IPS-11a (cell line): ENCODE measurements around the gene HLA-DRB1.
"Not testable (repeated sequence)": the region's sequence is repeated elsewhere in the genome, so short reads cannot be mapped to it uniquely, and the experiment has no call there.

Experiments
- H3K4me3 ChIP-seq: one replicate; pipeline ENCODE4 v1.5.1; 2013; ENCODE audit warnings: low read depth, low read length, control low read depth

HLA-DRB1 gene

DNA sequence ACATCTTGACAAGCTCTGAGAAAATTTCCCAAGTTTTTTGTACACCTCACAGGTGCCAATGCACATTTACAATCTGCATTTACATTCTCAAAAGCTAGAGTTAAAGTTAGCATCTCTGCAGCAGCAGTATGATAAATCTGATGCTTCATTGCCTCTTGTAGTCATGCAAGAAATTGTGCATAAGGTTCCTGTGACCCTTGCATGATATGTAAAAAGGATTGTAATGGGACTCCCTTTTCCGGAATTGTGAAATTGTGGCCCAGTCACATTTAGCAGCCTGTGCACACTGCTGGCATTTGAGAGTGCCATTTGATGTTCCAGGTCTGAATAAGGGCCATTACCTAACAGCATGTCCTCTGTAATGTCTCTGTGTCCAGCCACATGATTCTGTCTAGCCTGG is 24.1 kb downstream of the HLA-DRB1 start:
- H3K4me3 ChIP-seq = no peak overlapping the region

DNA sequence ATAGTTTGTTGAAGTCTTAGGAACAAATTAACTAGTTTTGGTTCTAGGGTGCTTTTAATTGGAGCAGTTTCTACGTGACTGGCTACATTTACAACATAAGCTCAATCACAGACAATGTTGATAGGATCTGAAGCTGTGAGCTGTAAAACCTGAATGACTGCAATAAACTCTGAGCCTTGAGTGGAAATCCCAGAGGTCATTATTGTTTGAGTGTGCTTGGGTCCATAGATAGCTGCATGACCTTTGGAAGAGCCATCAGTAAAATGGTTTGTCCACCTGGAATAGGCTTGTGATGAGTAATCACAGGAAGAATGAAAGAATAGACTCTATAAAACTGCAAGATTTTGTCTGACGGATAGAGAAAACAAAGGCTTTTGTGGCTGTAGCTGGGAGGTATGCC is 26.7 kb downstream of the HLA-DRB1 start:
- H3K4me3 ChIP-seq = no peak overlapping the region

DNA sequence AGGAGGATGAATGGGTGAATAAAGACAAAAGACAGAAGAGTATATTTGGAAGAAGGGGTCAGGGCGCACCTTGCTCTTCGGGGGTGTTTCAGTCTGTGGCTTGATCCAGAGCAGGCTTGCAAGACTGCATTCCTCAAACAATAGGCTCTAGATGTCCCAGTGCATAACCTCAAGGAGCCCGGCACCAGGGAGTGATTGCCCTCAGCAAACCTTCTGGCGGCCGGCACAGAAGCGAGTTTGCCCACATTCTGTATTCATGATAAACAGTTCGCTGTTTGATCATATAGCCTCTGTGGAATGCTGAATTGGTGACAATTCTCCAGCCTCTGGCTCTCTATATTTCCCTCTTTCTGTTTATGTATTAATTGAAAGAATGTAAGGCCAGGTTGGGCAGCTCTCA is 29.9 kb downstream of the HLA-DRB1 start:
- H3K4me3 ChIP-seq = no peak overlapping the region

DNA sequence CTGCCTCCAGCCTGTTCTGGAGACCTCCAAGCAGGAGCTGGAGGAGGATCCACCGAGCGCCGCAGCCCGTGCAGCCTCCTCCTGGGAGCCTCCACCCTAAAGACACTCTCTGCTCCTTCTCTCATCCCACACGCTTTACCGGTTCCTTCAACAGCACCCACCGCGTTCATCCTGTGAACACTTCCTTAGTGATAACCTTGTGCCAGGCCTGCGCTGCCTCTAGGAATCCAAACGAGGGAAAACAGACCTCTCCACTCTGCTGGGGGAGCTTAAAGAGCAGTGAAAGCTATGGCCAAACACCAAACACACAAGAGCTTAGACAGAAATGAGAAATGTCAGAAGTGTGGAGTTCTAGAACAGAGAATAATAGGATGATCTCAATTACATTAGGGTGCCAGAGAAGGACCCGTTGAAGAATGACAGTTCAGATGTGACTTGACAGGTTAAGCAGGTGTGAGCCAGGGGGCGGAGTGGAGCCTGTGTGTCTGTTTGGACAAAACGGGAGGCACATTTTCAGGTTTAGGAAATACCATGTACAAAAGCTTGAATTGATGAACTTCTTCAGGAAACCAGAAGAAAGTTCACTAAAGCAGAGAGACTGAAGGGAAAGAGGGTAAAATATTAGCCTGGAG is 31.1 kb downstream of the HLA-DRB1 start:
- no peak overlapping the region for H3K4me3 ChIP-seq

DNA sequence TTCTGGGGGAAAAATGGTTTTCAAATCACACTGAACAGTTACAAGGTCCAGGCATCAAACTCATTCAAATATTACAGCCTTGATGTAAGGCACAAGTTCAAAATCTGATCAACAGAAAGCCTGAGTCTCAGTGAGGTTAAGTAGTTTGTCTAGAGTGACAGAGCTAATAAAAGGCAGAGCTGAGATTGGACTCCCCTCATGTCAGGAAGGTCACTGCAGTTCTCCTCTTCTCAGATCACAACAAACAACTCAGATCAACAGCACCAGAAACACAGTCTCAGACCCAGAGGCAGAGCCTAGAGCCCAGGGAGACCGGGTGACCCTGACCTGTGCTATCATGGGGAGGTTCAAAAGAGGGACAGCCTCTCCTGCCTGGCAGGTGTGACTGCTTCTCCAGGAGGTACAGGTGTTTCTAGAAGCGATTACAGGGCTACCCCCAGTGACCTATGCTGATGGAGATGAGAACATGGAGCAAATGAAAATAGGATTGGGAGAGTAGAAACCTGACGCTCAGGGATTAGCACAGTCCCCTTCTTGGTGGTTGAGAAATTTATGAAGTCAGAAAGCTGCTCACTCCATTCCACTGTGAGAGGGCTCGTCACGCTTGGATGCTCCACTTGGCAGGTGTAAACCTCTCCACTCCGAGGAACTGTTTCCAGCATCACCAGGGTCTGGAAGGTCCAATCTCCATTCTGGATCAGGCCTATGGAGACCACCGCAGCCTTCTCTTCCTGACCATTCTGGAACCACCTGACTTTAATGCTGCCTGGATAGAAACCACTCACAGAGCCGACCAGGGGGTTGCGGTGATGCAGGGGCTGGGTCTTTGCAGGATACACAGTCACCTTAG is 35.3 kb downstream of the HLA-DRB1 start:
- no peak overlapping the region for H3K4me3 ChIP-seq

DNA sequence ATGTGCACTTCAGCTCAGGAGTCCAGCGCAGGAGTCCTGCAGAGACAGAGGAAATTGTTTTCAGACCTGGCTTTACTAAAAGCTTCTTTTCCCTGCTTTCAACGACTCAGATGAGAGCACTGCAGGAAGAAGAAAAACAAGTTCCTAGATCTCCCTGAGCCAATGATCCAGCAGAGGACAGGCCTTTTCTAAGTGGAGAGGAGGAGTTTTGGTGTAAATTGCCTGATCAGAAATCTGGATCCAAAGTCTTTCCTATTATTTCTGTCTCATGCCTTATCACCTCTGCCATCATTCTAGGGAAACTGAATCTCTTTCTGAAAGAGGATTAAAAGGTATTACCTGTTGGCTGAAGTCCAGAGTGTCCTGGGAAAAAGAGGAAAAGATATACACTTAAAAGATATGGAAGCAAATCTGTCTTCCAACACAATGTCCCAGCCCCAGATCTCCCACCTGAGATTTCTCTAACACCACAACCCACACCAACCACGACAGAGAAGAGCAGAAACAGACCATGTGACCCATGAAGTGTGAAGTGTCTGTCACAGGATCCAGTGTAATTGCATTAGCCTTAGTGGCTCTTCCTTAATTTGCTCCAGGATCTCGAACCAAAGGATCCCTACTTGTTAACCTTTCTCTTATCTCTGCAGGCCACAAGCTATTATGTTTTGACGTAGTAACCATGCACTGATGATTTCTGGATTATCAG is 36.5 kb downstream of the HLA-DRB1 start:
- H3K4me3 ChIP-seq = no peak overlapping the region

DNA sequence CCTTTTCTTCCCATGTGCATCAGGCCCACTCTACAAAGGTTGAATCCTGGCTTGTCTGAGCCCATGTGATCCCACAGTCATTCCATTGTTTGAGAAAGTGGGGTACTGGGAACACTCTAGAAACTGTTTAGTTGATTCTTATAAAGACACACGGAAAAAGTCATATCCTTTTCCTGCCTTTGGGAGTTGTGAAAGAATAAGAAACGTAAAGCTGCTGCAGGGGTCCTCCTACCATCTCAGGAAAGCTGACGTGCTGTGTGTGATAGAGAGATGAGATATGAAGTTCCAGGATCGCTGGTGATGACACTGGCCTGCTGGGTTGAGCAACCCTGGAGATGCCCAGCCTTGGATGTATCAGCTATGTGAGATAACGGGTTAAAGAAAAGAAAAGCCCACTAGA is 38.2 kb downstream of the HLA-DRB1 start:
- no peak overlapping the region for H3K4me3 ChIP-seq

DNA sequence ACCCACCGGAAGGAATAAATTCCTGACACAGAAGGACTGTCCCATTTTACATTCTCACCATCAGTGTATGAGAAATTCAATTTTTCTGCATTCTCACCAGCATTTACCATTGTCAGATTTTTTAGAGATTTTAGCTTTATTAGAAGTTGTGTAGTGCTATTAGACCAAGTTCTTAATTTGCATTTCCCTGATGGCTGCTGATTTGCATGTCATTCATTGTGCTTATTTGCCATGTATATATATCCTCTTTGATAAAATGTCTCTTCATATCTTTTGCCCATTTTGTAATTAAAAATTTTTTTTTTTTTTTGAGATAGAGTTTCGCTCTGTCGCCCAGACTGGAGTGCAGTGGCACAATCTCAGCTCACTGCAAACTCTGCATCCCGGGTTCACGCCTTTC is 49.8 kb downstream of the HLA-DRB1 start:
- H3K4me3 ChIP-seq = no peak overlapping the region

DNA sequence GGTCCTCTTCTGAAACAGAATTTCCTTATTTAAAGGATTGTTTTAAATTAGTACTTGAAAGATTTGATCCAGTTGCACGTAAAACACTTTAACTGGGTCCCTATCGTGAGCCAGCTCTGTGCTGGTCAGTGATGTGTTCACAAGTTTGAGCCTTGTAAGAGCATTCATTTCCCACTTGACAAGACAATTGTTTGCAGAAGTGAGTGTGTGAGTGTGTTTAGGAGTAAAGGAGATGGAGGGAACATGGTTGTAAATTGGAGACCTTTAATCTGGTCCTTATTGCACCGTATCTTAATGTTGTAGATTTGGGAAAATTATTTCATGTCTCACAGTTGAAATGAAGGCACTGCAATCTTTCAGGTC is 59.2 kb downstream of the HLA-DRB1 start:
- H3K4me3 ChIP-seq = not testable (repeated sequence)

DNA sequence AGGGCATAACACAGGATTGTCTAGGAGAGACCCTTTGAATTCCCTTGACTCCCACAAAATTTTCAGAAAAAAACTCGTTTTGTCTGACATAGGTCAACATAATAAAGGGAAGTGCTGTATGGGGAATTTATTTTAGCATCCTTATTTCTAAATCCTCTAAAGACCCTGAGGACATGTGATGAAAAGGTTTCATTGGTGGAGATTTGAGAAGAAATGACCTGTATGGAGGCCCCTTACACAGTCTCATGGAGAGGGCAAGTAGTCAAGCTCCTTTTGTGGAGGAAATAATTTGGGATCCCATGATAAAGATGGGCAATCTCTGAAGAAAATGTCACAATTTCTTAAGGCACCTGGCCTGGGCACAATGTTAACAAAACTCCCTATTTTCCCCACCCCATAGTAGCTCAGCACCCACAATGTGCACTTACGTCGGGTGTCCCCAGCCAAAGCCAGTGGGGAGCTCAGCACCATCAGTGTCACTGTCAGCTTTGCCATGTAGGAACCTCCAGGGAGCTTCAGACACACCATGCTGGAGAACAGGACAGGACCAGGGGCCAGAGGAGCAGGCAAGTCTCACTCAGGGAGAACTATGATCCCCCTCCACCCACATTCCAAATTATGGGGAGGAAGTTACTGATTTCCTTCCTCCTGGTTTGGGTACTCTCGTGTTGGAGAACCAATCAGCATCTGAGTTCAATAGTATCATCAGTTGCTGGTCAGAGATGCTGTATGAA is 59.8 kb downstream of the HLA-DRB1 start, which contains the start of gene HLA-DRB5:
TSS of gene HLA-DRB5 (minus strand) at position 591 of the 734 bp plus-strand sequence. CDS start at position 528, 63 bp downstream.
- no peak within 1 kb of the TSS for H3K4me3 ChIP-seq
